SK-N-SH treated with all-trans-retinoic acid at 6 μM for 48 hours (cell line): Measurements from ENCODE around the gene C1QL3.

Experiments
- ATAC-seq: fragments of 200-7000 bp; cut with Tn5 transposase; 3 replicates; pipeline ENCODE4 v1.9.1; 2020; ENCODE audit warnings: mild to moderate bottlenecking, moderate library complexity
- BACH2 ChIP-seq: fragments of 250-450 bp; sonication (Bioruptor Pico); IDR thresholded peaks from 2 replicates; pipeline ENCODE4 v1.9.0; 2021; ENCODE audit warnings: mild to moderate bottlenecking, borderline replicate concordance
- CSDC2 ChIP-seq: fragments of 250-450 bp; sonication (Bioruptor Pico); IDR thresholded peaks from 2 replicates; pipeline ENCODE4 v1.5.0; 2020; ENCODE audit warnings: mild to moderate bottlenecking, moderate library complexity
- ESRRG ChIP-seq: fragments of 250-450 bp; sonication (Bioruptor Pico); IDR thresholded peaks from 2 replicates; pipeline ENCODE4 v1.6.1; 2021; ENCODE audit warnings: mild to moderate bottlenecking
- GLIS3 ChIP-seq: fragments of 250-450 bp; sonication (Bioruptor Pico); IDR thresholded peaks from 2 replicates; pipeline ENCODE4 v1.5.0; 2020; ENCODE audit warnings: mild to moderate bottlenecking, moderate library complexity
- ISL1 ChIP-seq: fragments of 250-450 bp; sonication (Bioruptor Pico); IDR thresholded peaks from 2 replicates; pipeline ENCODE4 v2.1.2; 2022; ENCODE audit warnings: mild to moderate bottlenecking, moderate library complexity
- OSR1 ChIP-seq: fragments of 250-450 bp; sonication (Bioruptor Pico); IDR thresholded peaks from 2 replicates; pipeline ENCODE4 v1.8.0; 2022; ENCODE audit warnings: moderate library complexity, mild to moderate bottlenecking, inconsistent platforms
- PATZ1 ChIP-seq: fragments of 250-450 bp; sonication (Bioruptor Pico); IDR thresholded peaks from 2 replicates; pipeline ENCODE4 v1.8.0; 2020; ENCODE audit warnings: mild to moderate bottlenecking, moderate library complexity, borderline replicate concordance
- POU6F1 ChIP-seq: fragments of 250-450 bp; sonication (Bioruptor Pico); IDR thresholded peaks from 2 replicates; pipeline ENCODE4 v1.8.0; 2021; ENCODE audit warnings: low read depth, mild to moderate bottlenecking, moderate library complexity, borderline replicate concordance
- PPARA ChIP-seq: fragments of 250-450 bp; sonication (Bioruptor Pico); IDR thresholded peaks from 2 replicates; pipeline ENCODE4 v1.5.0; 2020; ENCODE audit warnings: mild to moderate bottlenecking, borderline replicate concordance
- RARB ChIP-seq: fragments of 250-450 bp; sonication (Bioruptor Pico); IDR thresholded peaks from 2 replicates; pipeline ENCODE4 v1.8.0; 2021; ENCODE audit warnings: mild to moderate bottlenecking, moderate library complexity
- SNAI2 ChIP-seq: fragments of 250-450 bp; sonication (Bioruptor Pico); IDR thresholded peaks from 2 replicates; pipeline ENCODE4 v1.5.0; 2020; ENCODE audit warnings: mild to moderate bottlenecking, moderate library complexity
- TCF4 ChIP-seq: fragments of 250-450 bp; sonication (Bioruptor Pico); IDR thresholded peaks from 2 replicates; pipeline ENCODE4 v1.8.0; 2021; ENCODE audit warnings: mild to moderate bottlenecking, moderate library complexity, borderline replicate concordance
- TOX ChIP-seq: fragments of 250-450 bp; sonication (Bioruptor Pico); IDR thresholded peaks from 2 replicates; pipeline ENCODE4 v1.8.0; 2021; ENCODE audit warnings: mild to moderate bottlenecking, moderate library complexity, borderline replicate concordance
- ZC3H10 ChIP-seq: fragments of 250-450 bp; sonication (Bioruptor Pico); IDR thresholded peaks from 2 replicates; pipeline ENCODE4 v1.5.1; 2021; ENCODE audit warnings: mild to moderate bottlenecking, moderate library complexity
- ZFP30 ChIP-seq: fragments of 450-650 bp; formaldehyde crosslinking; IDR thresholded peaks from 2 replicates; pipeline ENCODE4 v1.5.0; 2022; ENCODE audit warnings: mild to moderate bottlenecking, moderate library complexity
- ZNF565 ChIP-seq: fragments of 450-650 bp; formaldehyde crosslinking; conservative IDR thresholded peaks from 2 replicates; pipeline ENCODE4 v1.5.0; 2020; ENCODE audit warnings: low read depth, mild to moderate bottlenecking, moderate library complexity
- ZNF70 ChIP-seq: fragments of 450-650 bp; formaldehyde crosslinking; IDR thresholded peaks from 2 replicates; pipeline ENCODE4 v1.5.0; 2020; ENCODE audit warnings: mild to moderate bottlenecking, moderate library complexity
- ZNF8 ChIP-seq: fragments of 450-650 bp; formaldehyde crosslinking; IDR thresholded peaks from 2 replicates; pipeline ENCODE4 v1.5.0; 2020; ENCODE audit warnings: mild to moderate bottlenecking, moderate library complexity
- TF ChIP-seq, protein P1 (sequence below): fragments of 250-450 bp; sonication (Bioruptor Pico); IDR thresholded peaks from 2 replicates; pipeline ENCODE4 v1.5.1; 2020; ENCODE audit warnings: low read depth, mild to moderate bottlenecking, moderate library complexity
- TF ChIP-seq, protein P2 (sequence below): fragments of 250-450 bp; sonication (Bioruptor Pico); IDR thresholded peaks from 2 replicates; pipeline ENCODE4 v1.5.0; 2020; ENCODE audit warnings: mild to moderate bottlenecking, moderate library complexity
- TF ChIP-seq, protein P3 (sequence below): fragments of 250-450 bp; sonication (Bioruptor Pico); IDR thresholded peaks from 2 replicates; pipeline ENCODE4 v1.5.1; 2021; ENCODE audit warnings: mild to moderate bottlenecking, moderate library complexity

The C1QL3 gene

GRCh38 chr10:16566202-16566805 lies 44.6 kb upstream of the C1QL3 start:
- no peak for TF ChIP-seq ZNF8 (CRISPR knock-in tag)
- TF ChIP-seq GLIS3, result no peak
- no peak for TF ChIP-seq ESRRG (CRISPR knock-in tag)
- no peak for TF ChIP-seq PATZ1 (CRISPR knock-in tag)
- no peak for TF ChIP-seq ZNF565 (CRISPR knock-in tag)
- no peak for TF ChIP-seq ZNF70 (CRISPR knock-in tag)
- no peak for TF ChIP-seq TCF4 (CRISPR knock-in tag)
- no peak for TF ChIP-seq POU6F1 (CRISPR knock-in tag)
- TF ChIP-seq PPARA (CRISPR knock-in tag), result no peak
- TF ChIP-seq RARB (CRISPR knock-in tag), result no peak
- no peak for TF ChIP-seq OSR1 (CRISPR knock-in tag)
- TF ChIP-seq, protein P1, sequence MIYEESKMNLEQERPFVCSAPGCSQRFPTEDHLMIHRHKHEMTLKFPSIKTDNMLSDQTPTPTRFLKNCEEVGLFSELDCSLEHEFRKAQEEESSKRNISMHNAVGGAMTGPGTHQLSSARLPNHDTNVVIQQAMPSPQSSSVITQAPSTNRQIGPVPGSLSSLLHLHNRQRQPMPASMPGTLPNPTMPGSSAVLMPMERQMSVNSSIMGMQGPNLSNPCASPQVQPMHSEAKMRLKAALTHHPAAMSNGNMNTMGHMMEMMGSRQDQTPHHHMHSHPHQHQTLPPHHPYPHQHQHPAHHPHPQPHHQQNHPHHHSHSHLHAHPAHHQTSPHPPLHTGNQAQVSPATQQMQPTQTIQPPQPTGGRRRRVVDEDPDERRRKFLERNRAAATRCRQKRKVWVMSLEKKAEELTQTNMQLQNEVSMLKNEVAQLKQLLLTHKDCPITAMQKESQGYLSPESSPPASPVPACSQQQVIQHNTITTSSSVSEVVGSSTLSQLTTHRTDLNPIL (CRISPR knock-in tag), result no peak
- TF ChIP-seq ISL1 (CRISPR knock-in tag), result no peak
- no peak for TF ChIP-seq ZFP30 (CRISPR knock-in tag)
- TF ChIP-seq, protein P2, sequence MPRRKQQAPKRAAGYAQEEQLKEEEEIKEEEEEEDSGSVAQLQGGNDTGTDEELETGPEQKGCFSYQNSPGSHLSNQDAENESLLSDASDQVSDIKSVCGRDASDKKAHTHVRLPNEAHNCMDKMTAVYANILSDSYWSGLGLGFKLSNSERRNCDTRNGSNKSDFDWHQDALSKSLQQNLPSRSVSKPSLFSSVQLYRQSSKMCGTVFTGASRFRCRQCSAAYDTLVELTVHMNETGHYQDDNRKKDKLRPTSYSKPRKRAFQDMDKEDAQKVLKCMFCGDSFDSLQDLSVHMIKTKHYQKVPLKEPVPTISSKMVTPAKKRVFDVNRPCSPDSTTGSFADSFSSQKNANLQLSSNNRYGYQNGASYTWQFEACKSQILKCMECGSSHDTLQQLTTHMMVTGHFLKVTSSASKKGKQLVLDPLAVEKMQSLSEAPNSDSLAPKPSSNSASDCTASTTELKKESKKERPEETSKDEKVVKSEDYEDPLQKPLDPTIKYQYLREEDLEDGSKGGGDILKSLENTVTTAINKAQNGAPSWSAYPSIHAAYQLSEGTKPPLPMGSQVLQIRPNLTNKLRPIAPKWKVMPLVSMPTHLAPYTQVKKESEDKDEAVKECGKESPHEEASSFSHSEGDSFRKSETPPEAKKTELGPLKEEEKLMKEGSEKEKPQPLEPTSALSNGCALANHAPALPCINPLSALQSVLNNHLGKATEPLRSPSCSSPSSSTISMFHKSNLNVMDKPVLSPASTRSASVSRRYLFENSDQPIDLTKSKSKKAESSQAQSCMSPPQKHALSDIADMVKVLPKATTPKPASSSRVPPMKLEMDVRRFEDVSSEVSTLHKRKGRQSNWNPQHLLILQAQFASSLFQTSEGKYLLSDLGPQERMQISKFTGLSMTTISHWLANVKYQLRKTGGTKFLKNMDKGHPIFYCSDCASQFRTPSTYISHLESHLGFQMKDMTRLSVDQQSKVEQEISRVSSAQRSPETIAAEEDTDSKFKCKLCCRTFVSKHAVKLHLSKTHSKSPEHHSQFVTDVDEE (CRISPR knock-in tag), result no peak
- TF ChIP-seq SNAI2 (CRISPR knock-in tag), result no peak
- TF ChIP-seq, protein P3, sequence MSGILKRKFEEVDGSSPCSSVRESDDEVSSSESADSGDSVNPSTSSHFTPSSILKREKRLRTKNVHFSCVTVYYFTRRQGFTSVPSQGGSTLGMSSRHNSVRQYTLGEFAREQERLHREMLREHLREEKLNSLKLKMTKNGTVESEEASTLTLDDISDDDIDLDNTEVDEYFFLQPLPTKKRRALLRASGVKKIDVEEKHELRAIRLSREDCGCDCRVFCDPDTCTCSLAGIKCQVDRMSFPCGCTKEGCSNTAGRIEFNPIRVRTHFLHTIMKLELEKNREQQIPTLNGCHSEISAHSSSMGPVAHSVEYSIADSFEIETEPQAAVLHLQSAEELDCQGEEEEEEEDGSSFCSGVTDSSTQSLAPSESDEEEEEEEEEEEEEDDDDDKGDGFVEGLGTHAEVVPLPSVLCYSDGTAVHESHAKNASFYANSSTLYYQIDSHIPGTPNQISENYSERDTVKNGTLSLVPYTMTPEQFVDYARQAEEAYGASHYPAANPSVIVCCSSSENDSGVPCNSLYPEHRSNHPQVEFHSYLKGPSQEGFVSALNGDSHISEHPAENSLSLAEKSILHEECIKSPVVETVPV (CRISPR knock-in tag), result no peak
- no peak for TF ChIP-seq CSDC2 (CRISPR knock-in tag)
- no peak for TF ChIP-seq ZC3H10 (CRISPR knock-in tag)
- TF ChIP-seq TOX (CRISPR knock-in tag), result no peak
- no peak for ATAC-seq

DNA sequence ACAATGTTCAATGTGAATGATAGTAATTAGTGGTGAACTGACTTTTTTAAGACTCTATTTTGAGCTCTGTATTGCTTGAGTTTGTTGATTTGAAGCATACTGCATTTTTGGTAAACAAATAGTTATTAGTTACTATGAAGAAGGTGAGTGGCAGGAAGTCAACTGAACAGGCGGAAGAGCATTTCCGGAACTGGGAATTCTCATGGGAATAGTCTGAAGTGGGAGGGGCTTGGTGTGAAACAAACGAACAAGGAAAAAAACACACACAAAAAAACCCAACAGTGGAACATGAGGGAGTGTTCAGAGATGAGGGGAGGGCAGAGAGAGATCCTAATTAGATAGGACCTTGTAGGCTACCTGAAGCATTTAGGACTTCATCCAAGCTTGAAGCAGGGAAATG lies 43.9 kb upstream of the C1QL3 start:
- TF ChIP-seq ZNF565 (CRISPR knock-in tag) (no peak), ZNF8 (CRISPR knock-in tag) (no peak), PPARA (CRISPR knock-in tag) (no peak), ZC3H10 (CRISPR knock-in tag) (no peak), RARB (CRISPR knock-in tag) (no peak), PATZ1 (CRISPR knock-in tag) (no peak), TOX (CRISPR knock-in tag) (no peak), ESRRG (CRISPR knock-in tag) (no peak), BACH2 (CRISPR knock-in tag) (no peak)
- TF ChIP-seq, protein P2 (CRISPR knock-in tag), result no peak
- TF ChIP-seq, protein P3 (CRISPR knock-in tag), result no peak
- no peak for ATAC-seq
